ENCODE measurements around the gene MATN4.
"Not testable (repeated sequence)": the region's sequence is repeated elsewhere in the genome, so short reads cannot be mapped to it uniquely, and the experiment has no call there.

MATN4 gene

GRCh38 chr20:45308117-45308778 lies at the start of gene MATN4:
MATN4 (minus strand) TSS chr20:45308299; CDS start chr20:45305582, 2,717 bp downstream.
- DNase-seq = no peak
- Histone ChIP-seq H3K4me3 (ENCODE audit: low read depth, low read length) (no peak within 1 kb of the TSS), H3K36me3 (replicated peaks) (no peaks in the 10 kb centered on the region), H3K27ac (no peak within 1 kb of the TSS), H3K27me3 (replicated peaks) (no peaks in the 10 kb centered on the region)
- TF ChIP-seq CTCF (IDR thresholded peaks at IDR 0.05; ENCODE audit: low read depth, low read length, missing control alignments) = no peak
- in situ Hi-C loops (cut with HindIII; ENCODE audit: low pct_ligation_motif_present, low sequenced_read_pairs) = no loop called here

- TF ChIP-seq CTCF (IDR thresholded peaks at IDR 0.05; ENCODE audit: low read depth, low read length, missing control alignments) = no peak
- Histone ChIP-seq H3K27ac (peak overlapping the region; percentile 55), H3K36me3 (replicated peaks) (no peaks in the 10 kb centered on the region), H3K4me3 (ENCODE audit: low read depth, low read length) (no peak overlapping the region), H3K27me3 (replicated peaks) (no peaks in the 10 kb centered on the region)
- DNase-seq = peak; percentile 64
- in situ Hi-C loops (cut with HindIII; ENCODE audit: low pct_ligation_motif_present, low sequenced_read_pairs) = no loop called here
These were observed 47.3 kb upstream of the MATN4 start for GRCh38 chr20:45355209-45356084.

GRCh38 chr20:45354423-45355208 lies 46.5 kb upstream of the MATN4 start:
- DNase-seq = peak; percentile 51
- Histone ChIP-seq H3K36me3 (replicated peaks) (no peaks in the 10 kb centered on the region), H3K4me3 (ENCODE audit: low read depth, low read length) (no peak overlapping the region), H3K27me3 (replicated peaks) (no peaks in the 10 kb centered on the region), H3K27ac (peak overlapping the region; percentile 55)
- in situ Hi-C loops (cut with HindIII; ENCODE audit: low pct_ligation_motif_present, low sequenced_read_pairs) = no loop called here
- TF ChIP-seq CTCF (IDR thresholded peaks at IDR 0.05; ENCODE audit: low read depth, low read length, missing control alignments) = no peak

GRCh38 chr20:45353746-45354145 lies 45.6 kb upstream of the MATN4 start:
- in situ Hi-C loops (cut with HindIII; ENCODE audit: low pct_ligation_motif_present, low sequenced_read_pairs) = no loop called here

GRCh38 chr20:45352729-45353128 lies 44.6 kb upstream of the MATN4 start:
- Histone ChIP-seq H3K27ac (no peak overlapping the region), H3K27me3 (replicated peaks) (no peaks in the 10 kb centered on the region), H3K4me3 (ENCODE audit: low read depth, low read length) (no peak overlapping the region), H3K36me3 (replicated peaks) (no peaks in the 10 kb centered on the region)
- DNase-seq = no peak
- in situ Hi-C loops (cut with HindIII; ENCODE audit: low pct_ligation_motif_present, low sequenced_read_pairs) = no loop called here
- TF ChIP-seq CTCF (IDR thresholded peaks at IDR 0.05; ENCODE audit: low read depth, low read length, missing control alignments) = no peak

More at GRCh38 chr20:45353746-45354145, 45.6 kb upstream of the MATN4 start:
- no peak for DNase-seq
- Histone ChIP-seq H3K36me3 (replicated peaks) (no peaks in the 10 kb centered on the region), H3K27me3 (replicated peaks) (no peaks in the 10 kb centered on the region), H3K4me3 (ENCODE audit: low read depth, low read length) (no peak overlapping the region), H3K27ac (no peak overlapping the region)
- no peak for TF ChIP-seq CTCF (IDR thresholded peaks at IDR 0.05; ENCODE audit: low read depth, low read length, missing control alignments)

- DNase-seq; H3K36me3 ChIP-seq (replicated peaks); in situ Hi-C loops (cut with HindIII; ENCODE audit: low pct_ligation_motif_present, low sequenced_read_pairs); H3K4me3 ChIP-seq (ENCODE audit: low read depth, low read length); H3K27ac ChIP-seq; H3K27me3 ChIP-seq (replicated peaks): not testable (repeated sequence)
These were observed 42.7 kb upstream of the MATN4 start for GRCh38 chr20:45350795-45351194.

Measured in brain microvascular endothelial cell (primary cell).